Hepatocyte (in vitro differentiated cells): ENCODE results near the gene TEDC1. TPM values are rescaled to one million over a fixed set of nuclear protein-coding genes. Genes with fewer than 3 reads are reported as not detected.
A peak's percentile ranks its signal among the peaks of the same experiment; 100 is the strongest.

ENCODE experiments used
- DNase-seq: peaks from one replicate; pipeline ENCODE4 v3.0.0-alpha.2; 2016; ENCODE audit warnings: low spot score
- H2AFZ ChIP-seq: fragments of 200-600 bp; sonication (generic); 2 replicates; pipeline ENCODE4 v1.6.0; 2016; ENCODE audit warnings: antibody characterized with exemption, mild to moderate bottlenecking
- H3K27ac ChIP-seq: fragments of 200-600 bp; sonication (generic); 2 replicates; pipeline ENCODE4 v1.5.1; 2016; ENCODE audit warnings: mild to moderate bottlenecking
- H3K27me3 ChIP-seq: fragments of 200-600 bp; sonication (generic); 2 replicates; pipeline ENCODE4 v1.6.1; 2016
- H3K36me3 ChIP-seq: fragments of 200-600 bp; sonication (generic); replicated peaks from 2 replicates; pipeline ENCODE4 v1.5.1; 2016; ENCODE audit warnings: low read depth; ENCODE audit not compliant: insufficient read depth
- H3K4me1 ChIP-seq: fragments of 200-600 bp; sonication (generic); 2 replicates; pipeline ENCODE4 v1.5.1; 2016; ENCODE audit warnings: mild to moderate bottlenecking, moderate library complexity; ENCODE audit not compliant: insufficient read depth
- H3K4me2 ChIP-seq: fragments of 200-600 bp; sonication (generic); 2 replicates; pipeline ENCODE4 v1.6.0; 2016
- H3K4me3 ChIP-seq: fragments of 200-600 bp; sonication (generic); 2 replicates; pipeline ENCODE4 v1.5.1; 2016; ENCODE audit warnings: mild to moderate bottlenecking
- H3K79me2 ChIP-seq: fragments of 200-600 bp; sonication (generic); 2 replicates; pipeline ENCODE4 v1.6.0; 2017; ENCODE audit warnings: mild to moderate bottlenecking
- H3K9me2 ChIP-seq: fragments of 200-600 bp; sonication (generic); replicated peaks from 2 replicates; pipeline ENCODE4 v1.6.0; 2017; ENCODE audit warnings: mild to moderate bottlenecking; ENCODE audit not compliant: insufficient read depth
- H3K9me3 ChIP-seq: fragments of 200-600 bp; sonication (generic); 2 replicates; pipeline ENCODE4 v1.5.1; 2016; ENCODE audit warnings: low read depth, mild to moderate bottlenecking
- H4K20me1 ChIP-seq: fragments of 200-600 bp; sonication (generic); 2 replicates; pipeline ENCODE4 v1.6.0; 2016; ENCODE audit warnings: mild to moderate bottlenecking; ENCODE audit not compliant: insufficient read depth, poor library complexity, severe bottlenecking
- CTCF ChIP-seq: fragments of 200-600 bp; sonication (generic); IDR thresholded peaks from 2 replicates; pipeline ENCODE4 v1.5.1; 2016; ENCODE audit warnings: antibody characterized with exemption, mild to moderate bottlenecking; ENCODE audit not compliant: poor library complexity
- EZH2 ChIP-seq: fragments of 200-600 bp; sonication (generic); IDR thresholded peaks from 2 replicates; pipeline ENCODE4 v1.6.1; 2016; ENCODE audit warnings: antibody characterized with exemption, mild to moderate bottlenecking, borderline replicate concordance
- EZH2phosphoT487 ChIP-seq: fragments of 200-600 bp; sonication (generic); IDR thresholded peaks from one replicate; pipeline ENCODE4 v1.6.1; 2018; ENCODE audit warnings: antibody characterized with exemption, mild to moderate bottlenecking, low read depth, moderate library complexity; ENCODE audit not compliant: unreplicated experiment, severe bottlenecking
- WGBS: methylation state at CpG from one replicate; pipeline ENCODE4 v1.1.6; 2016; ENCODE audit warnings: low lambda C conversion rate; ENCODE audit errors: missing lambda C conversion rate; 5-methylcytosine and 5-hydroxymethylcytosine counted together
- polyA plus RNA-seq: library from polyadenylated mRNA; unstranded; fragments of >200 nt; fragmentation: Nextera tagmentation; extraction: Ambion mirVana; gene quantifications from 2 replicates; pipeline ENCODE4 v1.2.1, GENCODE V29; 2016
- total RNA-seq: library from RNA; depleted of rRNA; stranded (reverse); fragments of >200 nt; gene quantifications from 2 replicates; pipeline ENCODE4 v1.2.3, GENCODE V29; 2014

TEDC1 gene
- total and polyA plus RNA-seq, 2 experiments from 2014 or later, result 3.9 to 4.9 TPM

GRCh38 chr14:105487986-105488777 is 2.9 kb upstream of the TEDC1 start:
- no peaks in the 10 kb centered on the region for H3K36me3 ChIP-seq
- no peak for TF ChIP-seq CTCF
- no peak for TF ChIP-seq EZH2
- no peak for TF ChIP-seq EZH2phosphoT487
- H3K4me3 ChIP-seq, result no peak overlapping the region
- no peak overlapping the region for H3K27ac ChIP-seq
- 88% methylated on average over 20 of the region's 26 CpGs for WGBS
- no peaks in the 10 kb centered on the region for H4K20me1 ChIP-seq
- DNase-seq, result no peak
- H3K4me2 ChIP-seq, result peak overlapping the region; percentile 66
- H3K9me2 ChIP-seq, result no peaks in the 10 kb centered on the region
- peaks cover 18% of the 10 kb centered on the region for H3K27me3 ChIP-seq
- no peak overlapping the region for H2AFZ ChIP-seq
- no peaks in the 10 kb centered on the region for H3K9me3 ChIP-seq
- H3K79me2 ChIP-seq, result no peaks in the 10 kb centered on the region
- H3K4me1 ChIP-seq, result peaks cover 13% of the 10 kb centered on the region

GRCh38 chr14:105488781-105489541 is 2.1 kb upstream of the TEDC1 start:
- Histone ChIP-seq H3K4me1 (peaks cover 13% of the 10 kb centered on the region), H3K9me2 (no peaks in the 10 kb centered on the region), H3K4me3 (no peak overlapping the region), H3K27me3 (peaks cover 18% of the 10 kb centered on the region), H3K36me3 (no peaks in the 10 kb centered on the region), H2AFZ (no peak overlapping the region), H3K27ac (peak overlapping the region; percentile 73), H4K20me1 (no peaks in the 10 kb centered on the region), H3K9me3 (no peaks in the 10 kb centered on the region), H3K79me2 (no peaks in the 10 kb centered on the region), H3K4me2 (peak overlapping the region; percentile 100)
- TF ChIP-seq EZH2phosphoT487 (no peak), EZH2 (no peak), CTCF (no peak)
- WGBS, result 90% methylated on average over 19 of the region's 20 CpGs
- no peak for DNase-seq

DNA sequence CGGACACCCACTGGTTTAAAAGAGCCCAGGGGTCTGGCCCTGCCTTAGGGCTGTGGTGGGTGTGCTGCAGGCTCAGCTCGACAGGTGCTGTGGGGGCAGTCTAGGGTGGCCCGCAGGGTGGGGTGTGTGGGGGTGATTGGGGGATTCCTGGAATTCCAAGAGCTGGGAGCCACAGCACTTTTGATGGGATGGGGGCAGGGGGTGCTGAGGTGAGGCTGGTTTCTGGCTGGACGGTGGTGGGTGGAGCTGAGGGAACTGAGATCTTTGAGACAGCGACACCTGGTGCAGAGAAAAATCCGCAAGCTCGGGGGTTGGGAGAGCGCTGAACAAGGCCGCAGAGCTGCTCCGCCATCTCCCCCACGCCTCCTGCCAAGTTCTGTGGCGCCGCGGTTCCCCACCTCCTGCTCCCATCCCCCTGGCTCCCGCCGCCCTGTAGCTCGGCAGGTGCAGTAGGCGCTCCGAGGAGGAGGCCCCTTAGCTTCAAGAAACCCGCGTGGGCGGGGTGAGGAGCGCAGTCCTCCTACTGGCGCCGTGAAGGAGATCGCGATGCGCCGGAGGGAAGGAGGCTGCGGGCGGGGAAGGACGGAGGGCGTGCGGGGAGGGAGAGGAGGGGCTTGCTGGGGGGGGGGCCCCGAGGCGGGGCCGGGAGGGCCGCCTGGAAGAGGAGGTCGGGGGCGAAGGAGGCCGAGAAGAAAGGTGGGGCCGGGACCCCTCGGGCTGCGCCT is 1.3 kb upstream of the TEDC1 start:
- Histone ChIP-seq H2AFZ (peak overlapping the region; percentile 69), H3K9me2 (no peaks in the 10 kb centered on the region), H3K4me3 (peak overlapping the region; percentile 37), H3K36me3 (no peaks in the 10 kb centered on the region), H3K9me3 (no peaks in the 10 kb centered on the region), H3K4me1 (peaks cover 10% of the 10 kb centered on the region), H3K27ac (peak overlapping the region; percentile 84), H4K20me1 (no peaks in the 10 kb centered on the region), H3K79me2 (no peaks in the 10 kb centered on the region), H3K4me2 (peak overlapping the region; percentile 100), H3K27me3 (peaks cover 18% of the 10 kb centered on the region)
- TF ChIP-seq EZH2 (no peak), EZH2phosphoT487 (no peak), CTCF (peak; percentile 74)
- 39% methylated on average over 3 of the region's 44 CpGs for WGBS
- peak; percentile 92 for DNase-seq
